GM18508 (cell line): ENCODE data around the gene WNT8A.

ENCODE experiments used
- ATAC-seq: cut with Tn5 transposase; IDR thresholded peaks from one replicate; pipeline ENCODE4 v1.9.1; 2021; ENCODE audit warnings: moderate number of reproducible peaks; ENCODE audit not compliant: insufficient read depth, unreplicated experiment

WNT8A gene

DNA sequence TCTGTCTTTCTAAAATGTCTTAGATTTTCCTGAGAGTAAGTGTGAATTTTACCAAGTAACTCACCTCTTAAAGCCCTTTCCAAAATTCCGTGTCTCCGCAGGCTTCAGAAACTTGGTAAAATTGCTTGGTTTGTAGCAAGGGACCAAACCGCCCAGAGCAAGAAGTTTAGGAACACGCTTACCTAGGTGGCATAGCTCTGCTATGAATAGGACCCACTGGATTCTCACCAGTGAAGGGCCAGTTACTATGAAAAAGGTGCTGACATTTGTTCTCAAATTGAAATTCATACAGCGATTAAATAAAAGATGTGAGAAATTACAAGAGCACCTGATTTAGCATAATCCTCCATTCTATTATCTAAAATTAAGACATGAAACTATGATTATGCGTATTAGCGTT is 48.7 kb downstream of the WNT8A start:
- no peak for ATAC-seq

DNA sequence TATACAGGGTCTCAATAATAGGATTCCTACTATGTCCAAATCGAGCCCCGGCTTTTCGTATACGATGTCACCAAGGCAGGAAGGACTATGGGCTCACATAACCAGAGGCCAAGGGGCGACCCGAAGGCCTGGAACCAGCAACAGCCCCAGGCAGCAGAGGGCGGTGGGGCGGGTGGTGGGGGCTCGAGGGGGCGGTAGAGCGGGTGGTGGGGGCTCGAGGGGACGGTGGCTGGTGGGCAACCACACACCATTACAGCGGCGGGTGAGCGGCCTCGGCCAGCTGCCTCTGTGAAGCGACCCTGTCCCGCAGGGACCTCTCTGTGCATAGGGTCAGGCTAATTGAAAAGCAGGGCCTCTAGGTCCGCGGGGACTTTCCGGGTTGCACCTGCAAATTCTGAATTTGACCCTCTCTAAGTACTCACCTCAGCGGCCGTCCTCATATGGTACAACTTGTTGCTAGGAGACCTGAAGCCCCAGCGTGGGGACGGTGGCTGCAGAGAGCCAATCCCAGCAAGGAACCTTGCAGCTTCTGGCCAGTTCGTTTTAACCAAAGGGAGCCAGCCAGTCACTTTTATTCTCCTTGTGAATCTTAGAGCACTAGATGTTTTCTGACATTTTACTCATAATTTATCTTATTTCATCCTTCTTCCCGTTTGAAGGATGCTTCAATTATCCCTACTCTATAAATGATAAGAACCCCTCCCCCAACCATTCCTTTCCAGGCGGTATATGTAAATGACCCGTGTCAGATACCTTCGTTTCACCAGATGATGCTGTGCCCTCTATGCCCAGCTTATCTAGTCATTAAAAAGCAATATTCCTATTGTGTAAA is 55.3 kb downstream of the WNT8A start, which contains the start of gene NME5:
NME5 (minus strand) TSS at position 480 of the 832 bp plus-strand sequence. CDS start 648 bp downstream, outside the sequence.
- ATAC-seq = no peak

DNA sequence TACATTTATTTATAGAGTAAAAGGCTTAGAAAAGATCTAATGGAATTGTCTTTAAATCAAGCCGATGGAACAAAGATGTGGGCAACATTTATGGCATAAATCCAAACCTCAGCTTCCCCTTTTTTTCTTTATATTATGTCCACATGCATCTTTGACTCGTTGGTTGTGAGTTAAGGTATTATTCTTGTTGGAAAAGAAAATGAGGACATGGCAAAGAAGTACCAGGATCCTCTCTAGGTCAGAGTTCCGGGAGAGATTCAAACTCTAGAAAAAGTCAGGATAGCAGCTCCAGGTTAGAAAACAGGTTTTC is 55.9 kb downstream of the WNT8A start:
- ATAC-seq = no peak

DNA sequence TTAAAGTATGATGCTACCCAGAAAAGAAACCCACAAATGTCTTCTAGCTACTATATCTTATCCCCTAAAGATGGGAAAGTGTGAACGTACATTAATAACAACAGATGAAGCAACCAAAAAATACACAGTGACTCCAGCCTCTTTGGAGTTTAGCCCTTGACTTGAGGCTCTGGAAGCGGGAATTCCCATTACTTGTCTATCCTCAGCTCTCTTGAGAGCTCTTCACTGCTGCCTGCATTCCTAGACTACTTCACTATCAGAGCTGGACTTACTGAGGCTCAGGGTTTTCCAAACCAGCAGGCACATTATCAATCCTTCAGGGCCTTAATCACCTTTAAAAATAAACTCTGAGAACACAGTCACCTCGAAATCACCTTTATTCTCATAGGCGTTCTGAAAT is 56.4 kb downstream of the WNT8A start:
- ATAC-seq = no peak
